ENCODE data around the gene ABCC6.
"Not testable (repeated sequence)": the region's sequence is repeated elsewhere in the genome, so short reads cannot be mapped to it uniquely, and the experiment has no call there.

DNA sequence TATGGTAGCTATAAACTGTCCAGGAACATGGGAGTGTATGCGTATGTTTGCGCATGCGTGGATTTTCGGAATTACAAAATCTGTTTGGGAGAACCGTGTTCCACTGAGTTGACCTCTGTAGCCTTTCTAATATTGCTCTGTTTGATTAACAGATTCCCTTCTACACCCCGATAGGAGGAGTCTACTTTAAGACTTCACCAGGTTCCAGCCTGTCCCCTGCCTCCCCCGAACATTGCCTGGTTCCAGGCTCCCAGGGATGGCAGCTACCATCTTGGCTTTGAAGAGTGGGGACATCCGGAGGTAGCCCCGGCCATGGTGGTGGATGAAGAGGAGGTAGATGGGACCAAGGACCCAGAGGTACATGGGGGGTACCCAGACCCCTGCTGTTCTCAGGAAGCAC is 1.9 kb downstream of the ABCC6 start:
- not testable (repeated sequence) for TF ChIP-seq CTCF (IDR thresholded peaks at IDR 0.05); EZH2 (IDR thresholded peaks at IDR 0.05; ENCODE audit: borderline replicate concordance, insufficient read depth, low read depth, low read length, poor library complexity, severe bottlenecking)
